ENCODE results near the gene TAS2R42.

Gene TAS2R42

GRCh38 chr12:11136075-11136474 lies 50.7 kb downstream of the TAS2R42 start:
- no peak for DNase-seq (ENCODE audit: low read depth, low spot score)
- CTCF ChIA-PET = no interaction called here
- POLR2A ChIA-PET = no interaction called here

More at GRCh38 chr12:11136075-11136474, 50.7 kb downstream of the TAS2R42 start:
- no peak overlapping the region for H3K4me3 ChIP-seq (ENCODE audit: low read depth, low read length)
- TF ChIP-seq CTCF (IDR thresholded peaks at IDR 0.05; ENCODE audit: insufficient read depth, low read length, missing control alignments) = no peak
